CD14-positive monocyte (primary cell): ENCODE data around the gene ATRN. TPM values are rescaled to one million over a fixed set of nuclear protein-coding genes. Genes with fewer than 3 reads are reported as not detected.

Source experiments
- DNase-seq, 3 donors: peaks; one replicate each; pipeline ENCODE4 v3.0.0-alpha.2; 2011 to 2022
- H2AFZ ChIP-seq: 2 replicates; pipeline ENCODE4 v1.6.0; 2012; ENCODE audit warnings: mild to moderate bottlenecking, low read depth, low read length, inconsistent platforms; ENCODE audit not compliant: insufficient read depth, poor library complexity, severe bottlenecking
- H3K27ac ChIP-seq, 2 donors: 1 replicate in 1 of 2; 2 replicates in 1 of 2; pipeline ENCODE4 v1.5.1; 2012 to 2013; ENCODE audit warnings: low read length in 2 of 2, control low read depth in 1 of 2, inconsistent platforms in 1 of 2, low read depth in 1 of 2, mild to moderate bottlenecking in 1 of 2
- H3K27me3 ChIP-seq, 2 donors: one replicate each; pipeline versions ENCODE4 v1.6.0 to v1.6.1; 2011 to 2013; ENCODE audit warnings: low read length in 2 of 2; ENCODE audit not compliant: control insufficient read depth in 2 of 2, insufficient read depth in 2 of 2
- H3K36me3 ChIP-seq, 2 donors: replicated peaks in 1 of 2; 1 replicate in 1 of 2; 2 replicates in 1 of 2; pipeline versions ENCODE4 v1.5.1 to v1.6.1; 2012 to 2013; ENCODE audit warnings: low read length in 2 of 2, control low read depth in 1 of 2, inconsistent platforms in 1 of 2, mild to moderate bottlenecking in 1 of 2; ENCODE audit not compliant: insufficient read depth in 2 of 2, control insufficient read depth in 1 of 2
- H3K4me1 ChIP-seq, 2 donors: 1 replicate in 1 of 2; 2 replicates in 1 of 2; pipeline versions ENCODE4 v1.5.1 to v1.6.1; 2012 to 2013; ENCODE audit warnings: low read length in 2 of 2, control low read depth in 1 of 2, inconsistent platforms in 1 of 2, mild to moderate bottlenecking in 1 of 2, moderate library complexity in 1 of 2; ENCODE audit not compliant: insufficient read depth in 2 of 2, control insufficient read depth in 1 of 2
- H3K4me2 ChIP-seq: replicated peaks from 2 replicates; pipeline ENCODE3; 2012; ENCODE audit warnings: low read length, moderate library complexity, mild to moderate bottlenecking; ENCODE audit not compliant: poor library complexity, severe bottlenecking; ENCODE audit errors: extremely low read depth
- H3K4me3 ChIP-seq, 3 experiments: fragments of 200-600 bp in 1 of 3; sonication (generic) in 1 of 3; replicated peaks in 1 of 3; 1 replicate in 2 of 3; 2 replicates in 1 of 3; pipeline ENCODE4 v1.5.1; 2011 to 2013; ENCODE audit warnings: low read length in 3 of 3, mild to moderate bottlenecking in 3 of 3, control low read depth in 2 of 3, low read depth in 2 of 3, inconsistent platforms in 1 of 3, moderate library complexity in 1 of 3
- H3K79me2 ChIP-seq: 2 replicates; pipeline ENCODE4 v1.6.0; 2012; ENCODE audit warnings: mild to moderate bottlenecking, control low read depth, inconsistent platforms, low read length, moderate library complexity; ENCODE audit not compliant: insufficient read depth
- H3K9ac ChIP-seq: 2 replicates; pipeline ENCODE4 v1.6.0; 2017; ENCODE audit warnings: low read length, mild to moderate bottlenecking; ENCODE audit not compliant: insufficient read depth, poor library complexity, severe bottlenecking
- H3K9me3 ChIP-seq, 2 donors: replicated peaks in 1 of 2; 1 replicate in 1 of 2; 2 replicates in 1 of 2; pipeline versions ENCODE4 v1.5.1 to v1.6.1; 2012 to 2013; ENCODE audit warnings: low read length in 2 of 2, control low read depth in 1 of 2; ENCODE audit not compliant: control insufficient read depth in 1 of 2, insufficient read depth in 1 of 2
- H4K20me1 ChIP-seq: 2 replicates; pipeline ENCODE4 v1.6.0; 2012; ENCODE audit warnings: mild to moderate bottlenecking, low read length, control low read depth, moderate library complexity; ENCODE audit not compliant: insufficient read depth
- H3K27ac Mint-ChIP-seq, 7 donors: one replicate each; pipeline ENCODE4 v1.8.0; 2020; ENCODE audit warnings: mild to moderate bottlenecking in 7 of 7, mixed read lengths in 7 of 7, moderate library complexity in 6 of 7, inconsistent platforms in 2 of 7
- H3K27me3 Mint-ChIP-seq, 3 donors: one replicate each; pipeline ENCODE4 v1.8.0; 2021 to 2022; ENCODE audit warnings: low read depth in 3 of 3, mild to moderate bottlenecking in 3 of 3, mixed read lengths in 3 of 3, moderate library complexity in 3 of 3, inconsistent platforms in 1 of 3
- H3K36me3 Mint-ChIP-seq, 2 donors: one replicate each; pipeline ENCODE4 v1.8.0; 2020; ENCODE audit warnings: mixed read lengths in 2 of 2, inconsistent platforms in 1 of 2, mild to moderate bottlenecking in 1 of 2
- H3K4me1 Mint-ChIP-seq: one replicate; pipeline ENCODE4 v1.8.0; 2020; ENCODE audit warnings: mild to moderate bottlenecking, mixed read lengths
- H3K4me3 Mint-ChIP-seq, 2 donors: one replicate each; pipeline ENCODE4 v1.8.0; 2020; ENCODE audit warnings: mild to moderate bottlenecking in 2 of 2, mixed read lengths in 2 of 2, moderate library complexity in 1 of 2
- H3K9me3 Mint-ChIP-seq, 7 donors: one replicate each; pipeline ENCODE4 v1.8.0; 2020 to 2022; ENCODE audit warnings: mixed read lengths in 7 of 7, mild to moderate bottlenecking in 6 of 7, moderate library complexity in 6 of 7, inconsistent platforms in 2 of 7
- CTCF ChIP-seq: fragments of 200-600 bp; IDR thresholded peaks from one replicate; pipeline ENCODE4 v1.8.0; 2022; ENCODE audit warnings: antibody characterized with exemption, mild to moderate bottlenecking
- WGBS: methylation state at CpG from one replicate; pipeline ENCODE4 v1.1.5; 2013; ENCODE audit warnings: missing lambda C conversion rate; ENCODE audit not compliant: insufficient coverage; 5-methylcytosine and 5-hydroxymethylcytosine counted together
- intact Hi-C, 2 donors: fragments of 100-400 bp; cut with micrococcal nuclease; formaldehyde crosslinking; loops; one replicate each; pipeline versions ENCODE4 v1.15.0 to v1.15.1; 2023
- polyA plus RNA-seq, 3 donors: library from polyadenylated mRNA; depleted of rRNA in 1 of 3; unstranded in 2 of 3; stranded (reverse) in 1 of 3; fragments of 300-500 nt in 2 of 3; fragments of >200 nt in 1 of 3; fragmentation: Illumina TruSeq in 2 of 3; gene quantifications; 1 replicate in 2 of 3; 2 replicates in 1 of 3; pipeline ENCODE4 v1.2.3, GENCODE V29; 2012 to 2021

Gene ATRN
- polyA plus RNA-seq, 3 donors, result 10.2 to 17.4 (median 11.5) TPM

GRCh38 chr20:3663858-3664257, 193.0 kb downstream of the ATRN start:
- Histone ChIP-seq H3K9me3 (no peaks in the 10 kb centered on the region), H3K27ac (no peak overlapping the region), H3K79me2 (no peaks in the 10 kb centered on the region), H2AFZ (no peak overlapping the region), H3K9ac (no peak overlapping the region), H3K36me3 (no peaks in the 10 kb centered on the region), H4K20me1 (no peaks in the 10 kb centered on the region), H3K4me2 (no peak overlapping the region), H3K4me1 (peaks cover 6 to 16% of the 10 kb centered on the region in 2 donors), H3K27me3 (peaks cover 21 to 36% of the 10 kb centered on the region in 2 donors), H3K4me3 (no peak overlapping the region)
- Mint-ChIP-seq H3K4me1 (peaks cover 12% of the 10 kb centered on the region), H3K27me3 (peaks cover 40 to 57% (median 51%) of the 10 kb centered on the region in 3 donors), H3K27ac (no peak overlapping the region), H3K4me3 (no peak overlapping the region), H3K9me3 (peaks cover 0 to 7% (median 0%) of the 10 kb centered on the region in 7 donors), H3K36me3 (peaks cover 0 to 3% of the 10 kb centered on the region in 2 donors)
- DNase-seq, result no peak
- intact Hi-C loops, result no loop called here
- no peak for TF ChIP-seq CTCF
- WGBS, result 91% methylated on average over 1 of the region's 2 CpGs

- H3K4me1 Mint-ChIP-seq, result no peaks in the 10 kb centered on the region
- Histone ChIP-seq H3K36me3 (no peaks in the 10 kb centered on the region), H2AFZ (no peak overlapping the region), H3K4me2 (no peak overlapping the region), H3K27ac (no peak overlapping the region), H3K9ac (no peak overlapping the region), H3K9me3 (no peaks in the 10 kb centered on the region), H3K79me2 (no peaks in the 10 kb centered on the region), H3K4me1 (peaks cover 2 to 3% of the 10 kb centered on the region in 2 donors), H3K4me3 (no peak overlapping the region), H4K20me1 (no peaks in the 10 kb centered on the region), H3K27me3 (peaks cover 3 to 35% of the 10 kb centered on the region in 2 donors)
- intact Hi-C loops, result no loop called here
- H3K36me3 Mint-ChIP-seq, result no peaks in the 10 kb centered on the region
- no peak overlapping the region for H3K27ac Mint-ChIP-seq
- WGBS, result 97% methylated on average over 3 of the region's 8 CpGs
- no peak for TF ChIP-seq CTCF
- H3K4me3 Mint-ChIP-seq, result peak overlapping the region in 1 of 2 donors; percentile 54
- peaks cover 25 to 51% (median 50%) of the 10 kb centered on the region in 3 donors for H3K27me3 Mint-ChIP-seq
- peaks cover 0 to 2% (median 0%) of the 10 kb centered on the region in 7 donors for H3K9me3 Mint-ChIP-seq
- DNase-seq, result no peak
Measured at GRCh38 chr20:3667434-3668037, 196.7 kb downstream of the ATRN start.
